ENCODE measurements around the gene DMRTC2.
A peak's percentile ranks its signal among the peaks of the same experiment; 100 is the strongest.

Gene DMRTC2

DNA sequence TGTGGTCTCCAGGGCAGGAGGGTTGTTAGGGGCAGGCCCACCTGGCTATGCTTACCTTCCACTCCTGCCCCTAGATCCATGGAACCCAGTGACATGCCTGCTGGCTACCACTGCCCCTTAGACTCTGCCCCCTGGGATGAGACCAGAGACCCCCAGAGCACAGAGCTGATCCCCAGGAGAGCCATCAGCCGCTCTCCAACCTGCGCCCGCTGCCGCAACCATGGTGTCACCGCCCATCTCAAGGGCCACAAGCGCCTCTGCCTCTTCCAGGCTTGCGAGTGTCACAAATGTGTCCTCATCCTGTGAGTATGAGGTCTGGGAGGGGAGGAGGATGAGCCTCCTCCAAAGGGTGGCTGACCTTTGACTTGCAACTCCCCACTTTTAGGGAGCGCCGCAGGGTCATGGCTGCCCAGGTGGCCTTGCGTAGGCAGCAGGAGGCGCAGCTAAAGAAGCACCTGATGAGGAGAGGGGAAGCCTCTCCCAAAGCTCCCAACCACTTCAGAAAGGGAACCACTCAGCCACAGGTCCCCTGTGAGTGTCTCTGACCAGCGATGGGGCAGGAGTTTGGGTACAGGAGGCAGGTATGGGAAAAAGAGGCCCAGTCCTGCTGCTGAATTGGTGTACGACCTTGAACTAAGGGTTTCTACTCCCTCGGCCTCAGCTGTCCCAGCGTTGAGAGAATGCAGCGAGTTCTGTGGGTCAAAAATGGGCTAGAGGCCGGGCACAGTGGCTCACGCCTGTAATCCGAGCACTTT is 2.7 kb downstream of the DMRTC2 start:
- DNase-seq: no peak

DNA sequence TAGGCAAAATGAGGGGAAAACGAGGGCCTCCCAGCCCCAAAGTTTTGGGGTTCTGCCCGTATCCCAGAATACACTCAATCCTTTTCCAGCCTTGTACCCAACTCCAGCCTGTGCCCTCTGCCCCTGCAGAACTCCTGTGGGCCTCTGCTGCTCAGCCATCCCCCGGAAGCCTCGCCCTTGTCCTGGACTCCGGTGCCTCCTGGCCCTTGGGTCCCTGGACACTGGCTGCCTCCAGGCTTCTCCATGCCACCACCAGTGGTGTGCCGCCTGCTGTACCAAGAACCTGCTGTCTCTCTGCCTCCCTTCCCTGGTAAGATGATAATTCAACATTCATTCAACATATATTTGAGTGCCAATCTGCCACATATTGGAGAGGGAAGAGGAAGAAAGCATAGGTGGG is 3.8 kb downstream of the DMRTC2 start:
- DNase-seq: no peak

GRCh38 chr19:41849067-41849466 is 4.2 kb downstream of the DMRTC2 start:
- DNase-seq: no peak

- no peak for DNase-seq
Measured at GRCh38 chr19:41850381-41850780, 5.5 kb downstream of the DMRTC2 start.

DNA sequence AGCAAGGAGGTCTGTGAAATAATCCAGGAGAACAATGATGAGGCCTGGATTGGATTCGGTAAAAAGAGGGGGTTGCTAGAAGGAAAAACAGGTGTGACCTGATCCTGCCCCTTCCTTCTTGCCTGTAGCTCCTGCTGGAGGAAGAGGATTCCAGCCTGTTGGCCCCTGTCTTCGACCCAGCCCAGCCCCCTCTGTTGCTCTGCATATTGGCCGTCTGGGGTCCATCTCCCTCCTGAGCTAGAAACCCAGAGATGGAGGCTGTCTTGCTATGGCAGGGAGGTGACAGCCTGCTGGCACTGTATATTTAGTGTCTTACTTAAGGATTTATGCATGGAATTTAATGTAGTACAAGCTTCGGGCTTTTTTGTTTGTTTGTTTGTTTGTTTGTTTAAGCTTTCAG is 6.6 kb downstream of the DMRTC2 start:
- DNase-seq: no peak

GRCh38 chr19:41853344-41853743 is 8.5 kb downstream of the DMRTC2 start:
- DNase-seq: no peak

- DNase-seq: no peak
Measured at GRCh38 chr19:41853768-41854167, 8.9 kb downstream of the DMRTC2 start.

DNA sequence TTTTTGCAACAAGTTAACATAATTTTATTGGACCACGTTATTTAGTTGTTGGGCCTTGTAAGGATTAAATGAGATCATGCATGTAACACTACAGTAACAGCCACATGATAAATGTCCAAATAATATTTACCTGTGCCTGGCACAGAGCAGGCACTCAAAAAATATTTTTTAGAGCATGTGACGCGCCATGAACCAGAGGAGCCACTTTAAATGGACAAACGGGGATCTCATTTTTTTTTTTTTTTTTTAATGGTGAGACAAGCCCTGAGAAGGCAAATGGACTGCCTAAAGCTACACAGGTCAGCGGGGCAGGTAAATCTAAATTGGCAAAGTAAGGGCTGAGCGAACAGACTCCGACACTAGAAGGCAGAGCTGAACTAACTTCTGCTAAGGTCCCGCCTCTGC is 14.4 kb downstream of the DMRTC2 start:
- DNase-seq: no peak

DNA sequence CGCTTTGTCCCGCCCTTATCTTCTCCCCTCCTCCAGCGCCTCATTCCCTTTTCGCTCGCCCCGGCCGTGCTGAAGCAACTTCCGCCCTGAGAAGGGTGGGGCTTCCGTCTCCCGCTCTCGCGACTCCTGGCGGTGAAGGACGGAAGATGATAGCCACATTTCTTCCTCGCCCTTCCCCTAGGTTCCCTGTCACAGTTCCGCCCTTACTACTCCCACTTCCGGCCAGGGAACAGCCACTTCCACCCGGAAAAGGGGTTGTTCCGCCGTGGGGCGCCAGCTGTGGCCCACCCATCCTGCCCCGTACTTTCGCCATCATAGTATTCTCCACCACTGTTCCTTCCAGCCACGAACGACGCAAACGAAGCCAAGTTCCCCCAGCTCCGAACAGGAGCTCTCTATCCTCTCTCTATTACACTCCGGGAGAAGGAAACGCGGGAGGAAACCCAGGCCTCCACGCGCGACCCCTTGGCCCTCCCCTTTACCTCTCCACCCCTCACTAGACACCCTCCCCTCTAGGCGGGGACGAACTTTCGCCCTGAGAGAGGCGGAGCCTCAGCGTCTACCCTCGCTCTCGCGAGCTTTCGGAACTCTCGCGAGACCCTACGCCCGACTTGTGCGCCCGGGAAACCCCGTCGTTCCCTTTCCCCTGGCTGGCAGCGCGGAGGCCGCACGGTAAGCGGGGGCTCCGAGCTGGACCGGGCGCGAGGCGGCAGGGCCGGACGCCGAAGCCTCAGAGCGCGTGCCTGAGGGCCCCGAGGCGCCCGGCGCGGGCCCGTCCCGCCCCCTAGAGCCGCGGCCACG is 15.0 kb downstream of the DMRTC2 start, which contains the start of gene RPS19:
Gene RPS19, plus strand, starts transcription at position 638 of the 801 bp plus-strand sequence. CDS start 520 bp downstream, outside the sequence.
- peak; percentile 99 for DNase-seq

GRCh38 chr19:41860419-41861115 is 15.7 kb downstream of the DMRTC2 start:
- no peak for DNase-seq

DNA sequence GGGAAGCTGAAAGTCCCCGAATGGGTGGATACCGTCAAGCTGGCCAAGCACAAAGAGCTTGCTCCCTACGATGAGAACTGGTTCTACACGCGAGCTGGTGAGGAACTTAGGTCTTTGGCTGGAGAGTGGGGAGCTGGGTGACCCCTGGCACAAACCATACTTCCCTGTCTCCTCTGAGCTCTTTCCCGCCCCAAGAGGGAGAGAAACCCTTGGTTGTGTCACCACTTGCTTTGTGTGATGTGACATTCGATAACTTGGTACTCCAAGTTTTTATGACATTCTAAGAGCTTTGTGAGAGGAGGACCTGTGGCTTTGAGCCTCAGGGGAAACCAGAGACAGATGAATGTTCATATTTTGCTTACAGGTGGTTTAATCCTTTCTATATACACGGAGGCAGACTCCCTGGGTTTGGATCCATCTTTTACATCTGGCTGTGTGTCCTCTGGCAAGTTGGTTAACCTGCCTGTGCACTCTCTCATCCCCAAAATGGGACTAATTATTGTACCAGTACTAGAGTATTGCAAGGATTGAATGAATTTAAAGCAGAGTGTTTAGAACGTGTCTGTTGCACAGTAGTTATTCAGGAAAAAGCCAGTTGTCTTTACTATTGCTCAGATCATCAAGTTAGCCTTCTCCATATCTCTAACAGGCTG is 16.4 kb downstream of the DMRTC2 start:
- no peak for DNase-seq

DNA sequence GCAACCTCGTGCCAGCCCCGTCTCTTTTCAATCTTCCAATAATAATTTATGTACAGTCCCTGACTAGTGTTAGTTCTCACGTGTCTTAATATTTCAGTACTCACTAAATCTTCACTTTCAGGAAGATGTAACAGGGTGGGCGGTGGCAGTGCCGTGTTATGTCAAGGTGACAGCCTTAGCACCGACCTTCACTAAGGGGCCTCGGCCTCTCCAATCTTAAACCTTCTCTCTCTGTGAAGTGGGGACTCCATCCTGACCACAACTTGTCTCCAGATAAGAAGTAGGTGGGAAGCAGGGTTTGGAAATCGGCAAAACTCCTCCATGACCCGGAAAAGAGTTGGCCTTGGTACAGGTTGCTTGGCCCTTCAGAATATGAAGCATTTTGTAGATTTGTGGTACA is 17.0 kb downstream of the DMRTC2 start:
- no peak for DNase-seq

DNA sequence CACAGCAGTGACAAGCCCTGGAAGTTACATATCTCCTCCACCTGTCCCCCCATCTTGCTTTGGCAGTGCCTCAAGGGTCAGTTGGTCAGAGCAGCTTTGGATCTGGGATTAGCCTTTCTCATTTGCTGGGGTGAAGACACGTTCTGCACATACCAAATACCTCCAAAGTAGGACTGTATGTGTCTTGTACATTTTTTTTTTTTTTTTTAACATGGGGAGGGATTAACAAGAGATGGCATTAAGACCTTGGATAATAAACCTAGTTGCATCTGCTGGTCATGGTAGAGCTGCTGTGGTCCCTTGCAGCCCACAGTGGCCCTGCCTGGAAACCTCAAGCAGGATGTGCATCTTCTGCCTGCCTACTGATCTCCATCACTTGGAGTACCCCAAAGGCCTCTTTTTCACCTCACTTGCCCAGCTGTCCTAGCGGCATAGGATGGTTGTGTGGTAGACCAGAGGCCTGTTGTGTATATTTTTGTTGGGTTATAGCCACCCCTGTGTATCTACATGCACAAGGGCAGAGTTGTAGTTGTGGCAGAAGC is 17.7 kb downstream of the DMRTC2 start:
- DNase-seq: no peak

DNA sequence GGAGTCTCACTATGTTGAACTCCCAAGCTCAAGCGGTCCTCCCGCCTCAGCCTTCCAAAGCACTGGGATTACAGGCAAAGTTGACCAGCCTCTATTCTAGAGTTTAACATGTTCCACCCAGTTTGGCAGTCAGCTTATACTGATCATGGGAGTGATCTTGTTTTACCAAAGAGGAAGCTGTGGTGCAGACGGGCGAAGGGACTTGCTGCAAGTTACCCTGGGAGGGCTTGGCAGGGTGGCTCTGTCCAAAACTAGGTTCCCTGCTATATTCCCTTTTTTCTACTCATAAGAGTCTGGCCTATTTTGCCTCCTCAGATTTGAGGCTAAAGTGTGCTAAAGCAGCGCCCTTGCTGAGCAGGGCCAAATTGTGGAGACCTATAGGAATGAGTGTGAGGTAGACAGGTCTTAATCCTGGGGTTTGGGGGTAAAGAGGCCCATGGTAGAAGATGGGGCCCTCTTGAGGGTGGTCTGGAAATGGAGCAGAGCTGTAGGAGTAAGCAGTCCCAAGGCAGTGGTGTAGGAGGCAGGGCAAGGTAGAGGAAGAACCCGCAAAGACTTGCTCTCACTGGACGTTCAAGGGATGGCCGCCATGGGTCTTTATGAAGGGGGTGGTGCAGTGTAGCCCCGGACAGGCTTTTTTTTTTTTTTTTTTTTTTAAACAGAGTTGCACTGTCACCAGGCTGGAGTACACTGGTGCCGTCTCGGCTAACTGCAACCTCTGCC is 18.5 kb downstream of the DMRTC2 start:
- no peak for DNase-seq

GRCh38 chr19:41864374-41864773 is 19.5 kb downstream of the DMRTC2 start:
- no peak for DNase-seq

DNA sequence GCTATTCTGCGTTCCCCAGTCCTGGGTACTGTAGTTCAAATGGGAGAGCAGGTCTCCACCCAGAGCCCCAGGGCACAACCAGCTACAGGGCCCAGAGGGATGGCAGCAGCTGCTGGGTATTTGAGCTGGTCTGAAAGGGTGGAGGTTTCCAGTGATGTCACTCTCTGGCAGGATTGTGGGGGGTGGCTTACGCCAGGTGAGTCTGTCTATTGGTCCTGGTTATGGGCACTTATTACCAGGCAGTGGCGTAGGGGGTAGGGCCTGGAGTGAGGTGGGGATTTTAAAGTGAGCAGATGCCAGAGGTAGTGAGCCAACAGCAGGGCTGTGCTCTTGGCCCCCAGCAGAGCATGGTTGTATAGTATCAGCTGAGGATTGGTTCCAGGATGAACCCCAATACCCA is 21.4 kb downstream of the DMRTC2 start:
- DNase-seq: no peak

DNA sequence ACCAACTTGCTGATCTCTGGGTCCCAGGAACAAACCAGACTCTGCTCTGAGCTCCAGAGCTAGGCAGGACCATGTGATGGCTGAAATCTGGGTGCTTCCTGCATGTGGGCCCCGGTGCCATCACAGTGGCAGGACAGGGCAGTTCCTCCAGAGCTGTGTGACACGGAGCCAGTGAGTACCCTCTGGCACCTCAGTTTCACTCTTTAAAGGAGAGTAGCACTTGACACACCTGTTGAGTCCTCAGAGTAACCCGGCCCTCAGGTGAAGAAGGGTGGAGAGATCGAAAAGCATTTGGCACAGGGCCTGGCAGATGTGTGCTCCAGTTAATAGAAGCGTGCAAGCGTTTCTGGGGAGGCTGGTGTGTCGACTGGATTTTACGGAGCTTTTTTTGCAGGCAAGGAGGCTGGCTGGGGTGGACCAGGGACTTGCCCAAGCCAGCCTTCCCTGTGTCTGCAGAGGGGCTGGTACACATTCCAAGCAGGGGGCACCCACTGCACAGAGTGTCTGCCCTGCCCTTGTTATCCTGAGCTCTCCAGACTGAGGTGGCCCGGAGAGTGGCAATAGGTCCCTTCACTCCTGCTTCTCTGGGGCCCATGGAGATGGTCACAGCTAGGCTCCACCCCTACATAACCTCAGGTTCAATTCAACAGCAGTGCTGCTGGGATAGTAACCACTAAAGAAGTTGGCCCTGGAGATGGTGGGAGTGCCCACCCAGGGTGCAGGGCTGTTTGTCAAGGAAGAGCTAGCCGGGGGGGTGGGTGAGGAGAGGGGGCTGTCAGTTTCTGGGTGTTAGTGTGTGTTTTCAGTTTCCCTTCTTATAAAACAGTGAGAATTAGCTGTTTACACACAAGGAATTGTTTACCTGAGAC is 23.5 kb downstream of the DMRTC2 start:
- DNase-seq: no peak

GRCh38 chr19:41868989-41869300 is 24.1 kb downstream of the DMRTC2 start:
- no peak for DNase-seq

GRCh38 chr19:41869374-41869955 is 24.6 kb downstream of the DMRTC2 start:
- no peak for DNase-seq

- peak; percentile 26 for DNase-seq
Measured at GRCh38 chr19:41870401-41870873, 25.6 kb downstream of the DMRTC2 start.
